SK-N-SH (cell line): ENCODE measurements around the gene OR6C65. TPM values are rescaled to one million over a fixed set of nuclear protein-coding genes. Genes with fewer than 3 reads are reported as not detected.

ENCODE experiments used
- CTCF ChIA-PET: fragments of 300-600, 350-600 bp; formaldehyde crosslinking; extraction: SDS; loops from one replicate; lab custom pipeline; 2021; lab: Yijun Ruan, JAX
- POLR2A ChIA-PET: fragments of 350-600 bp; sonication (Branson Sonifier 250); formaldehyde crosslinking; extraction: SDS; loops from one replicate; lab custom pipeline; 2020; ENCODE audit warnings: antibody characterized with exemption, inconsistent platforms; lab: Yijun Ruan, JAX
- DNase-seq: peaks from one replicate; pipeline ENCODE4 v3.0.0; 2012
- H2AFZ ChIP-seq: fragments of 200-600 bp; sonication (generic); 2 replicates; pipeline ENCODE4 v1.8.1; 2016; ENCODE audit warnings: antibody characterized with exemption, mild to moderate bottlenecking, low read depth
- H3F3A ChIP-seq: fragments of 200-600 bp; sonication (generic); replicated peaks from 2 replicates; pipeline ENCODE3; 2016; ENCODE audit warnings: antibody characterized with exemption, mild to moderate bottlenecking; ENCODE audit not compliant: insufficient read depth
- H3K27ac ChIP-seq, 2 experiments: fragments of 200-500 bp in 1 of 2; fragments of 200-600 bp in 1 of 2; sonication (Bioruptor generic) in 1 of 2; sonication (generic), shearing (Covaris generic) in 1 of 2; 2 replicates each; pipeline versions ENCODE4 v1.5.1 to v1.6.1; 2014 to 2016; ENCODE audit warnings: low read depth in 2 of 2, inconsistent platforms in 1 of 2, low read length in 1 of 2, mild to moderate bottlenecking in 1 of 2, mixed read lengths in 1 of 2
- H3K27me3 ChIP-seq: fragments of 200-600 bp; sonication (generic), shearing (Covaris generic); 2 replicates; pipeline ENCODE4 v1.6.1; 2016; ENCODE audit warnings: mixed run types; ENCODE audit not compliant: insufficient read depth
- H3K36me3 ChIP-seq, 2 experiments: fragments of 200-500 bp in 1 of 2; fragments of 200-600 bp in 1 of 2; sonication (Bioruptor generic) in 1 of 2; sonication (generic) in 1 of 2; replicated peaks in 1 of 2; 2 replicates each; pipeline versions ENCODE3 to v1.5.1; 2014 to 2016; ENCODE audit warnings: low read length in 1 of 2, mild to moderate bottlenecking in 1 of 2; ENCODE audit not compliant: insufficient read depth in 2 of 2, control insufficient read depth in 1 of 2
- H3K4me1 ChIP-seq, 2 experiments: fragments of 200-500 bp in 1 of 2; fragments of 200-600 bp in 1 of 2; sonication (Bioruptor generic) in 1 of 2; sonication (generic), shearing (Covaris generic) in 1 of 2; 2 replicates each; pipeline versions ENCODE4 v1.5.1 to v1.6.1; 2014 to 2016; ENCODE audit warnings: low read depth in 1 of 2, low read length in 1 of 2, mixed run types in 1 of 2; ENCODE audit not compliant: insufficient read depth in 2 of 2, control insufficient read depth in 1 of 2
- H3K4me2 ChIP-seq: fragments of 200-600 bp; sonication (generic), shearing (Covaris generic); 2 replicates; pipeline ENCODE4 v1.6.1; 2017; ENCODE audit warnings: mixed run types
- H3K4me3 ChIP-seq, 2 experiments: fragments of 200-500 bp in 1 of 2; fragments of 200-600 bp in 1 of 2; sonication (Bioruptor generic) in 1 of 2; sonication (generic), shearing (Covaris generic) in 1 of 2; 2 replicates each; pipeline versions ENCODE4 v1.5.1 to v1.8.1; 2014 to 2016; ENCODE audit warnings: low read depth in 2 of 2, inconsistent platforms in 1 of 2, low read length in 1 of 2, mild to moderate bottlenecking in 1 of 2, mixed read lengths in 1 of 2, moderate library complexity in 1 of 2
- H3K79me2 ChIP-seq: fragments of 200-600 bp; sonication (generic); 2 replicates; pipeline ENCODE4 v1.8.1; 2017; ENCODE audit warnings: mild to moderate bottlenecking; ENCODE audit not compliant: insufficient read depth
- H3K9ac ChIP-seq: fragments of 200-600 bp; sonication (generic); 2 replicates; pipeline ENCODE4 v1.6.1; 2017; ENCODE audit warnings: mixed run types
- H3K9me2 ChIP-seq: fragments of 200-600 bp; sonication (generic); 2 replicates; pipeline ENCODE4 v1.6.1; 2017; ENCODE audit warnings: mixed run types
- H3K9me3 ChIP-seq: fragments of 200-600 bp; sonication (generic); 2 replicates; pipeline ENCODE4 v1.6.1; 2017; ENCODE audit warnings: mixed run types, mild to moderate bottlenecking, moderate library complexity
- H4K20me1 ChIP-seq: fragments of 200-600 bp; sonication (generic); 2 replicates; pipeline ENCODE4 v1.6.1; 2017; ENCODE audit warnings: mild to moderate bottlenecking, mixed run types; ENCODE audit not compliant: insufficient read depth
- ELF1 ChIP-seq: IDR thresholded peaks from 2 replicates; pipeline ENCODE4 v1.4.0; 2012
- EP300 ChIP-seq, 2 experiments: IDR thresholded peaks; 2 replicates each; pipeline versions ENCODE4 v1.4.0 to v1.6.1; 2012; ENCODE audit warnings: borderline replicate concordance in 1 of 2, low read depth in 1 of 2, low read length in 1 of 2
- FOSL2 ChIP-seq: IDR thresholded peaks from 2 replicates; pipeline ENCODE4 v1.4.0; 2012; ENCODE audit warnings: low read depth, mild to moderate bottlenecking, moderate library complexity, borderline replicate concordance
- GABPA ChIP-seq: IDR thresholded peaks from 2 replicates; pipeline ENCODE4 v1.4.0; 2012; ENCODE audit warnings: low read depth, mild to moderate bottlenecking
- GATA2 ChIP-seq: sonication (generic); formaldehyde crosslinking; IDR thresholded peaks from 2 replicates; pipeline ENCODE4 v1.5.0; 2020; ENCODE audit warnings: mild to moderate bottlenecking, missing genetic modification reagents
- JUND ChIP-seq: IDR thresholded peaks from 2 replicates; pipeline ENCODE4 v1.4.0; 2012
- MXI1 ChIP-seq: IDR thresholded peaks from 2 replicates; pipeline ENCODE4 v1.6.1; 2012; ENCODE audit warnings: mild to moderate bottlenecking, low read depth, low read length, improper control_type of control experiment
- NFIC ChIP-seq: IDR thresholded peaks from 2 replicates; pipeline ENCODE4 v1.4.0; 2012; ENCODE audit warnings: borderline replicate concordance
- RAD21 ChIP-seq: IDR thresholded peaks from 2 replicates; pipeline ENCODE4 v1.6.1; 2012; ENCODE audit warnings: mild to moderate bottlenecking, low read length
- RCOR1 ChIP-seq: fragments of 150-350 bp; IDR thresholded peaks from 2 replicates; pipeline ENCODE4 v1.6.1; 2017; ENCODE audit warnings: antibody characterized with exemption, low read length
- REST ChIP-seq: IDR thresholded peaks from 2 replicates; pipeline ENCODE4 v1.6.1; 2012; ENCODE audit warnings: mild to moderate bottlenecking, low read depth, low read length, moderate library complexity
- RXRA ChIP-seq: IDR thresholded peaks from 2 replicates; pipeline ENCODE4 v1.4.0; 2012; ENCODE audit warnings: low read depth, mild to moderate bottlenecking, borderline replicate concordance
- SMC3 ChIP-seq: IDR thresholded peaks from 2 replicates; pipeline ENCODE4 v1.6.1; 2012; ENCODE audit warnings: low read depth, low read length, improper control_type of control experiment
- TCF12 ChIP-seq: IDR thresholded peaks from 2 replicates; pipeline ENCODE4 v1.4.0; 2012
- TEAD4 ChIP-seq: IDR thresholded peaks from 2 replicates; pipeline ENCODE4 v1.4.0; 2012; ENCODE audit warnings: mild to moderate bottlenecking, borderline replicate concordance; ENCODE audit not compliant: insufficient read depth
- USF2 ChIP-seq: fragments of 150-350 bp; IDR thresholded peaks from 2 replicates; pipeline ENCODE4 v1.6.1; 2017; ENCODE audit warnings: antibody characterized with exemption, low read length, low read depth, borderline replicate concordance
- YY1 ChIP-seq: IDR thresholded peaks from 2 replicates; pipeline ENCODE4 v1.4.0; 2012; ENCODE audit warnings: low read depth, mild to moderate bottlenecking
- ZBTB33 ChIP-seq: IDR thresholded peaks from 2 replicates; pipeline ENCODE4 v1.4.0; 2012; ENCODE audit warnings: low read depth, borderline replicate concordance
- WGBS: methylation state at CpG from one replicate; pipeline ENCODE4 v1.1.6; 2017; ENCODE audit warnings: low lambda C conversion rate; 5-methylcytosine and 5-hydroxymethylcytosine counted together
- polyA plus RNA-seq, 3 experiments: library from polyadenylated mRNA; depleted of rRNA; stranded (reverse); fragments of >200 nt; gene quantifications; 2 replicates each; pipeline ENCODE4 v1.2.3, GENCODE V29; 2012
- TF ChIP-seq, protein P1 (sequence below): IDR thresholded peaks from 2 replicates; pipeline ENCODE4 v1.4.0; 2012; ENCODE audit warnings: low read depth, borderline replicate concordance

Gene OR6C65
- polyA plus RNA-seq, 1 of the 3 experiments (the other 2 are of a cell fraction) = not detected

DNA sequence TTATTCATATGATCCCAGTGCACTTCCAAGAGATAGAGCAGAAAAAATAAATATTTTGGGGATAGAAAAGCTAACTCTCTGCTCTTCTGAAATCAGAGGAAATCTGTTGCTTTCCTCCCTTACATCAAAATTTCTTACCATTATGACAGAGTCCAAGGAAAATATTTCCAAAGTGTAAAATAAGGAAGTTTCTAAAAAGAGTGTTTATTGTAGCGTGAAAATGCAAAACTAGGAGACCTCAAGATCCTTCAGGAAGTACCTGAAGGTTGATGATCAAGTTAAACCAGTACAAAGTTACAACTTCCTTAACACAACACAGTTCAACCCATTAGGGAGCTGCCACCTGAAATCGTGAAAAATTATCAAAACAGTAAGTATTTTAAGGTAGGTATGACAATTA, 43.4 kb downstream of the OR6C65 start, which contains the start of gene OR6C2:
Gene OR6C2 (plus strand): TSS at position 301 of the 400 bp plus-strand sequence. CDS start 8,138 bp downstream, outside the sequence.
- ChIA-PET POLR2A (no interaction called here), CTCF (no interaction called here)
- Histone ChIP-seq H2AFZ (no peak within 1 kb of the TSS), H3K9ac (no peak within 1 kb of the TSS), H3F3A (no peaks in the 10 kb centered on the region), H3K27ac (no peak within 1 kb of the TSS), H4K20me1 (no peaks in the 10 kb centered on the region), H3K27me3 (no peaks in the 10 kb centered on the region), H3K9me2 (no peaks in the 10 kb centered on the region), H3K9me3 (no peaks in the 10 kb centered on the region), H3K4me2 (no peak within 1 kb of the TSS), H3K4me1 (no peaks in the 10 kb centered on the region), H3K36me3 (no peaks in the 10 kb centered on the region), H3K4me3 (no peak within 1 kb of the TSS), H3K79me2 (no peaks in the 10 kb centered on the region)
- no peak for DNase-seq
- TF ChIP-seq RAD21 (no peak), REST (no peak), FOSL2 (no peak), EP300 (IDR thresholded peaks at IDR 0.05; ENCODE audit: borderline replicate concordance in 1 of 2, low read depth in 1 of 2, low read length in 1 of 2) (no peak), NFIC (no peak), JUND (no peak), RXRA (no peak), YY1 (no peak), SMC3 (no peak), RCOR1 (no peak), TCF12 (no peak), USF2 (no peak), TEAD4 (no peak), ZBTB33 (no peak), MXI1 (no peak), ELF1 (no peak), GABPA (no peak), GATA2 (CRISPR knock-in tag) (no peak)
- TF ChIP-seq, protein P1, sequence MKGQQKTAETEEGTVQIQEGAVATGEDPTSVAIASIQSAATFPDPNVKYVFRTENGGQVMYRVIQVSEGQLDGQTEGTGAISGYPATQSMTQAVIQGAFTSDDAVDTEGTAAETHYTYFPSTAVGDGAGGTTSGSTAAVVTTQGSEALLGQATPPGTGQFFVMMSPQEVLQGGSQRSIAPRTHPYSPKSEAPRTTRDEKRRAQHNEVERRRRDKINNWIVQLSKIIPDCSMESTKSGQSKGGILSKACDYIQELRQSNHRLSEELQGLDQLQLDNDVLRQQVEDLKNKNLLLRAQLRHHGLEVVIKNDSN = no peak
- 1% methylated on average over 2 of the region's 2 CpGs for WGBS
